HepG2 (cell line): ENCODE measurements around the gene MEX3D. TPM values are rescaled to one million over a fixed set of nuclear protein-coding genes. Genes with fewer than 3 reads are reported as not detected.

Source experiments
- ARHGAP35 ChIP-seq: sonication (generic); formaldehyde crosslinking; IDR thresholded peaks from 2 replicates; pipeline ENCODE4 v1.9.0; 2022; ENCODE audit warnings: mild to moderate bottlenecking, inconsistent platforms, moderate library complexity, missing genetic modification reagents, borderline replicate concordance
- HDAC1 ChIP-seq: sonication (generic); formaldehyde crosslinking; IDR thresholded peaks from 2 replicates; pipeline ENCODE4 v1.5.1; 2020; ENCODE audit warnings: mild to moderate bottlenecking, missing genetic modification reagents
- HNRNPK ChIP-seq: fragments of 200-400 bp; formaldehyde crosslinking; IDR thresholded peaks from 2 replicates; pipeline ENCODE4 v1.6.1; 2018; ENCODE audit warnings: low read length, low read depth, moderate library complexity, mild to moderate bottlenecking; ENCODE audit not compliant: poor library complexity, severe bottlenecking
- HNRNPL ChIP-seq: fragments of 200-400 bp; formaldehyde crosslinking; IDR thresholded peaks from 2 replicates; pipeline ENCODE4 v1.6.1; 2017; ENCODE audit warnings: mild to moderate bottlenecking, low read depth, low read length
- KDM1A ChIP-seq: IDR thresholded peaks from 2 replicates; pipeline ENCODE4 v1.6.1; 2016; ENCODE audit warnings: missing compliant biosample characterization
- SIN3A ChIP-seq: IDR thresholded peaks from 2 replicates; pipeline ENCODE4 v1.6.1; 2011; ENCODE audit warnings: low read depth, mild to moderate bottlenecking, control low read depth, low read length, borderline replicate concordance
- SMARCC2 ChIP-seq: fragments of 450-650 bp; IDR thresholded peaks from 2 replicates; pipeline ENCODE4 v1.6.1; 2017; ENCODE audit warnings: antibody characterized with exemption, mild to moderate bottlenecking
- SRSF9 ChIP-seq: fragments of 200-400 bp; formaldehyde crosslinking; IDR thresholded peaks from 2 replicates; pipeline ENCODE4 v1.6.1; 2018; ENCODE audit warnings: borderline replicate concordance, mild to moderate bottlenecking, low read depth, low read length; ENCODE audit not compliant: insufficient read depth, poor library complexity, severe bottlenecking
- TGIF2 ChIP-seq: IDR thresholded peaks from 2 replicates; pipeline ENCODE4 v1.6.1; 2016; ENCODE audit warnings: control low read depth, missing compliant biosample characterization
- XBP1 ChIP-seq: sonication (generic); formaldehyde crosslinking; IDR thresholded peaks from 2 replicates; pipeline ENCODE4 v1.5.0; 2020; ENCODE audit warnings: missing genetic modification reagents
- YY1 ChIP-seq: IDR thresholded peaks from 2 replicates; pipeline ENCODE4 v1.6.1; 2011; ENCODE audit warnings: low read length, low read depth, moderate library complexity, mild to moderate bottlenecking; ENCODE audit not compliant: insufficient read depth, insufficient replicate concordance
- ZKSCAN8 ChIP-seq: IDR thresholded peaks from 2 replicates; pipeline ENCODE4 v1.6.1; 2016; ENCODE audit warnings: borderline replicate concordance, missing genetic modification reagents, missing compliant biosample characterization
- ZMYM2 ChIP-seq: sonication (generic); formaldehyde crosslinking; IDR thresholded peaks from 2 replicates; pipeline ENCODE4 v1.8.0; 2022; ENCODE audit warnings: mild to moderate bottlenecking, missing genetic modification reagents
- ZNF263 ChIP-seq: sonication (generic); formaldehyde crosslinking; IDR thresholded peaks from 2 replicates; pipeline ENCODE4 v1.4.0; 2020; ENCODE audit warnings: missing genetic modification reagents
- ZNF629 ChIP-seq: sonication (generic); formaldehyde crosslinking; conservative IDR thresholded peaks from 2 replicates; pipeline ENCODE4 v1.5.0; 2020; ENCODE audit warnings: missing genetic modification reagents
- ZSCAN31 ChIP-seq: sonication (generic); formaldehyde crosslinking; IDR thresholded peaks from 2 replicates; pipeline ENCODE4 v1.5.0; 2020; ENCODE audit warnings: low read depth, mild to moderate bottlenecking, missing genetic modification reagents
- polyA plus RNA-seq, 8 experiments: library from polyadenylated mRNA; depleted of rRNA in 3 of 8; stranded (reverse) in 7 of 8; unstranded in 1 of 8; fragments of >200 nt; fragmentation: Illumina TruSeq in 4 of 8; extraction: Trizol in 4 of 8; gene quantifications; 2 replicates each; pipeline versions ENCODE4 v1.2.1 to v1.2.3, GENCODE V29; 2011 to 2016; ENCODE audit warnings: low read depth in 4 of 8, missing spikeins in 1 of 8, mixed read lengths in 1 of 8; ENCODE audit not compliant: insufficient read depth in 1 of 8
- total RNA-seq, 5 experiments: library from RNA; depleted of rRNA; stranded (reverse); fragments of >200 nt; fragmentation: Illumina TruSeq; extraction: Trizol; gene quantifications; 2 replicates each; pipeline ENCODE4 v1.2.3, GENCODE V29; 2016; ENCODE audit warnings: low read depth in 1 of 5
- TF ChIP-seq, protein P1 (sequence below), 2 experiments: sonication (generic) in 1 of 2; formaldehyde crosslinking in 1 of 2; IDR thresholded peaks; 2 replicates each; pipeline versions ENCODE4 v1.4.0 to v1.6.1; 2018 to 2020; ENCODE audit warnings: missing genetic modification reagents in 2 of 2, borderline replicate concordance in 1 of 2, low read depth in 1 of 2, mild to moderate bottlenecking in 1 of 2, missing biosample characterization in 1 of 2
- TF ChIP-seq, protein P2 (sequence below): IDR thresholded peaks from 2 replicates; pipeline ENCODE4 v1.6.1; 2016; ENCODE audit warnings: missing compliant biosample characterization, missing genetic modification reagents, borderline replicate concordance
- TF ChIP-seq, protein P3 (sequence below): sonication (generic); formaldehyde crosslinking; IDR thresholded peaks from 2 replicates; pipeline ENCODE4 v1.4.0; 2020; ENCODE audit warnings: missing genetic modification reagents
- TF ChIP-seq, protein P4 (sequence below): sonication (generic); formaldehyde crosslinking; IDR thresholded peaks from 2 replicates; pipeline ENCODE4 v1.4.0; 2020; ENCODE audit warnings: missing genetic modification reagents
- TF ChIP-seq, protein P5 (sequence below): IDR thresholded peaks from 2 replicates; pipeline ENCODE4 v1.6.1; 2016; ENCODE audit warnings: low read depth, borderline replicate concordance

Gene MEX3D
- total and polyA plus RNA-seq, 2 of the 13 experiments (the other 11 are each of a cell fraction or from before 2014, with no cell fraction given): 3.6 to 17.1 TPM

DNA sequence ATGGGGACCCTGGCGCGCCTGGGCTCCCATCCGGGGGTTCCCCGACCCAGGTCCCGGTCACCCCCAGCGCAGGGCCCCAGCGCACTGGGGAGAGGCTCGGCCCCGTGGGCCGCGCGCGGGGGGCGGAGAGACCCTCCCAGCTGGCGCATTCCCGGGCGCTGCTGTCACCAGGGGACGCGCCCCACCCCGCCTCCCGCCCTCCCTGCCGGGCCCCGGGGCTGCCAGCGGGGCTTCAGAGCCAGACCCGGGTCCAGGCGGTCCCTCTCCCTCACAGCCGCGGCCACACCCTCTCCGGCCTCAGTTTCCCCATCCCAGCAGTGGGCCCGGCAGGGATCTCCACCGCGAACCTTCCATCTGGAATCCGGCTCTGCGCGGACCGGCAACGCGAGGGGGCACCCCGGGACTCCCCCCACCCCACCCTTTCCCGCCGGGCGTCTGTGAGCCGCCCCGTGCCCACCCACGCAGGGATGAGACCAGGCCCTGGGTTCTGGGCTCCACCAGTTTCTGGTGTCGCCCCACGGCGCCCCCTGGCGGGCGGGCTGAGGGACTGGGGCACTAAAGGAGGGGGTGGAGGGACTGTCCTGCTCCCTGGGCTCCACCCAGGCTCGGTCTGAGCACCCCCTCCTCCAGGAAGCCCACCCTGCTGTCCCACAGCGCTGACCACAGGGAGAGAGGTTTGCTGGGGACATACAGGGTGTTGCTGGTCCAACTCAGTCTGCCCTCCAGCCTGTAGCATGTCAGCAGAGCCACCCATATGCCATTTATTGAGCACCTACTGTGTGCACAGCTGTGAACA is 54.4 kb downstream of the MEX3D start (continued):
- TF ChIP-seq, protein P1, sequence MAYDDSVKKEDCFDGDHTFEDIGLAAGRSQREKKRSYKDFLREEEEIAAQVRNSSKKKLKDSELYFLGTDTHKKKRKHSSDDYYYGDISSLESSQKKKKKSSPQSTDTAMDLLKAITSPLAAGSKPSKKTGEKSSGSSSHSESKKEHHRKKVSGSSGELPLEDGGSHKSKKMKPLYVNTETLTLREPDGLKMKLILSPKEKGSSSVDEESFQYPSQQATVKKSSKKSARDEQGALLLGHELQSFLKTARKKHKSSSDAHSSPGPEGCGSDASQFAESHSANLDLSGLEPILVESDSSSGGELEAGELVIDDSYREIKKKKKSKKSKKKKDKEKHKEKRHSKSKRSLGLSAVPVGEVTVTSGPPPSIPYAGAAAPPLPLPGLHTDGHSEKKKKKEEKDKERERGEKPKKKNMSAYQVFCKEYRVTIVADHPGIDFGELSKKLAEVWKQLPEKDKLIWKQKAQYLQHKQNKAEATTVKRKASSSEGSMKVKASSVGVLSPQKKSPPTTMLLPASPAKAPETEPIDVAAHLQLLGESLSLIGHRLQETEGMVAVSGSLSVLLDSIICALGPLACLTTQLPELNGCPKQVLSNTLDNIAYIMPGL (CRISPR knock-in tag; IDR thresholded peaks at IDR 0.05; ENCODE audit: borderline replicate concordance in 1 of 2, low read depth in 1 of 2): 0 out of 4 replicates have a peak, but pooled peaks of 1 of the 2 experiments have one; percentile 32
- TF ChIP-seq ZKSCAN8 (CRISPR knock-in tag) (peak; percentile 25; the same call in 1 of the 2 replicates), TGIF2 (CRISPR knock-in tag) (no peak), SIN3A (peak; percentile 11; the same call in 1 of the 2 replicates), YY1 (peak; percentile 9), HDAC1 (CRISPR knock-in tag) (no peak), XBP1 (CRISPR knock-in tag) (no peak), SRSF9 (no peak), HNRNPK (peak; percentile 55), ZSCAN31 (no peak), ZNF629 (peak; percentile 70), SMARCC2 (no peak), ZNF263 (CRISPR knock-in tag) (no peak), HNRNPL (0 out of 2 replicates have a peak, but pooled peaks have one; percentile 49), KDM1A (CRISPR knock-in tag) (peak; percentile 20; the same call in 1 of the 2 replicates), ZMYM2 (peak; percentile 86; the same call in 1 of the 2 replicates), ARHGAP35 (CRISPR knock-in tag) (no peak)
- TF ChIP-seq, protein P2, sequence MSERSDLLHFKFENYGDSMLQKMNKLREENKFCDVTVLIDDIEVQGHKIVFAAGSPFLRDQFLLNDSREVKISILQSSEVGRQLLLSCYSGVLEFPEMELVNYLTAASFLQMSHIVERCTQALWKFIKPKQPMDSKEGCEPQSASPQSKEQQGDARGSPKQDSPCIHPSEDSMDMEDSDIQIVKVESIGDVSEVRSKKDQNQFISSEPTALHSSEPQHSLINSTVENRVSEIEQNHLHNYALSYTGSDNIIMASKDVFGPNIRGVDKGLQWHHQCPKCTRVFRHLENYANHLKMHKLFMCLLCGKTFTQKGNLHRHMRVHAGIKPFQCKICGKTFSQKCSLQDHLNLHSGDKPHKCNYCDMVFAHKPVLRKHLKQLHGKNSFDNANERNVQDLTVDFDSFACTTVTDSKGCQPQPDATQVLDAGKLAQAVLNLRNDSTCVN: no peak
- TF ChIP-seq, protein P3, sequence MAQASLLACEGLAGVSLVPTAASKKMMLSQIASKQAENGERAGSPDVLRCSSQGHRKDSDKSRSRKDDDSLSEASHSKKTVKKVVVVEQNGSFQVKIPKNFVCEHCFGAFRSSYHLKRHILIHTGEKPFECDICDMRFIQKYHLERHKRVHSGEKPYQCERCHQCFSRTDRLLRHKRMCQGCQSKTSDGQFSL (CRISPR knock-in tag): 0 out of 2 replicates have a peak, but pooled peaks have one; percentile 33
- TF ChIP-seq, protein P4, sequence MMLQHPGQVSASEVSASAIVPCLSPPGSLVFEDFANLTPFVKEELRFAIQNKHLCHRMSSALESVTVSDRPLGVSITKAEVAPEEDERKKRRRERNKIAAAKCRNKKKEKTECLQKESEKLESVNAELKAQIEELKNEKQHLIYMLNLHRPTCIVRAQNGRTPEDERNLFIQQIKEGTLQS: peak; percentile 62; the same call in 1 of the 2 replicates
- TF ChIP-seq, protein P5, sequence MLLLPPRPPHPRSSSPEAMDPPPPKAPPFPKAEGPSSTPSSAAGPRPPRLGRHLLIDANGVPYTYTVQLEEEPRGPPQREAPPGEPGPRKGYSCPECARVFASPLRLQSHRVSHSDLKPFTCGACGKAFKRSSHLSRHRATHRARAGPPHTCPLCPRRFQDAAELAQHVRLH: no peak
